ENCODE results near the gene LIPM. TPM values are rescaled to one million over a fixed set of nuclear protein-coding genes. Genes with fewer than 3 reads are reported as not detected.

The LIPM gene
- total RNA-seq, 1 donor from 2014 or later: not detected

- POLR2A ChIA-PET: no interaction called here
- DNase-seq (no peak), ATAC-seq (ENCODE audit: low read depth) (no peak)
- no peaks in the 10 kb centered on the region for H3K9me3 Mint-ChIP-seq
- peaks cover 2% of the 10 kb centered on the region for H3K36me3 Mint-ChIP-seq (ENCODE audit: low read depth)
- H3K27me3 Mint-ChIP-seq: no peaks in the 10 kb centered on the region
- H3K4me3 Mint-ChIP-seq: no peak overlapping the region
- peaks cover 6% of the 10 kb centered on the region for H3K4me1 Mint-ChIP-seq
- TF ChIP-seq CTCF (IDR thresholded peaks at IDR 0.05): no peak
- H3K27ac Mint-ChIP-seq: no peak overlapping the region
- CTCF ChIA-PET: no interaction called here
- intact Hi-C loops (cut with micrococcal nuclease): no loop called here
Measured at GRCh38 chr10:88762906-88763305, 39.6 kb upstream of the LIPM start.

GRCh38 chr10:88763441-88763840 is 39.1 kb upstream of the LIPM start:
- CTCF ChIA-PET: no interaction called here
- no peak overlapping the region for H3K4me3 Mint-ChIP-seq
- DNase-seq: no peak
- H3K27me3 Mint-ChIP-seq: no peaks in the 10 kb centered on the region
- TF ChIP-seq CTCF (IDR thresholded peaks at IDR 0.05): no peak
- no peak overlapping the region for H3K27ac Mint-ChIP-seq
- no peak for ATAC-seq (ENCODE audit: low read depth)
- peaks cover 2% of the 10 kb centered on the region for H3K36me3 Mint-ChIP-seq (ENCODE audit: low read depth)
- POLR2A ChIA-PET: no interaction called here
- no peaks in the 10 kb centered on the region for H3K9me3 Mint-ChIP-seq
- intact Hi-C loops (cut with micrococcal nuclease): no loop called here
- H3K4me1 Mint-ChIP-seq: peaks cover 6% of the 10 kb centered on the region

- no peak for ATAC-seq (ENCODE audit: low read depth)
- POLR2A ChIA-PET: no interaction called here
- Mint-ChIP-seq H3K27ac (no peak overlapping the region), H3K9me3 (no peaks in the 10 kb centered on the region), H3K36me3 (ENCODE audit: low read depth) (peaks cover 2% of the 10 kb centered on the region), H3K27me3 (no peaks in the 10 kb centered on the region), H3K4me3 (no peak overlapping the region), H3K4me1 (peaks cover 6% of the 10 kb centered on the region)
- no peak for TF ChIP-seq CTCF (IDR thresholded peaks at IDR 0.05)
- CTCF ChIA-PET: no interaction called here
- no peak for DNase-seq
- intact Hi-C loops (cut with micrococcal nuclease): no loop called here
Measured at GRCh38 chr10:88764110-88764509, 38.4 kb upstream of the LIPM start.

GRCh38 chr10:88765816-88766215 is 36.7 kb upstream of the LIPM start:
- DNase-seq: no peak
- intact Hi-C loops (cut with micrococcal nuclease): no loop called here
- H3K4me3 Mint-ChIP-seq: no peak overlapping the region
- H3K4me1 Mint-ChIP-seq: no peaks in the 10 kb centered on the region
- peaks cover 2% of the 10 kb centered on the region for H3K36me3 Mint-ChIP-seq (ENCODE audit: low read depth)
- no peak for TF ChIP-seq CTCF (IDR thresholded peaks at IDR 0.05)
- H3K9me3 Mint-ChIP-seq: no peaks in the 10 kb centered on the region
- H3K27me3 Mint-ChIP-seq: no peaks in the 10 kb centered on the region
- CTCF ChIA-PET: no interaction called here
- ATAC-seq (ENCODE audit: low read depth): no peak
- POLR2A ChIA-PET: no interaction called here
- H3K27ac Mint-ChIP-seq: no peak overlapping the region

GRCh38 chr10:88769384-88769783 is 33.1 kb upstream of the LIPM start:
- peaks cover 2% of the 10 kb centered on the region for H3K36me3 Mint-ChIP-seq (ENCODE audit: low read depth)
- ATAC-seq (ENCODE audit: low read depth): no peak

More at GRCh38 chr10:88769384-88769783, 33.1 kb upstream of the LIPM start:
- H3K4me3 Mint-ChIP-seq: no peak overlapping the region
- no peak for TF ChIP-seq CTCF (IDR thresholded peaks at IDR 0.05)
- no peaks in the 10 kb centered on the region for H3K4me1 Mint-ChIP-seq
- POLR2A ChIA-PET: no interaction called here
- no peak overlapping the region for H3K27ac Mint-ChIP-seq
- intact Hi-C loops (cut with micrococcal nuclease): no loop called here
- CTCF ChIA-PET: no interaction called here
- peaks cover 1% of the 10 kb centered on the region for H3K27me3 Mint-ChIP-seq
- no peak for DNase-seq
- H3K9me3 Mint-ChIP-seq: no peaks in the 10 kb centered on the region

Data from activated B cell treated with CpG ODN at 0.5 μM for 24 hours (primary cell).